ENCODE data around the gene COL4A2.

GRCh38 chr13:110498327-110498726 lies 191.2 kb downstream of the COL4A2 start:
- TF ChIP-seq CTCF (IDR thresholded peaks at IDR 0.05) (no peak), POLR2A (IDR thresholded peaks at IDR 0.05) (no peak)

Data from right lobe of liver (tissue), 4 donors.